Liver (tissue), 3 donors: ENCODE results near the gene RAI1.

Experiments used
- GABPA ChIP-seq, 2 donors: IDR thresholded peaks in 1 of 2; conservative IDR thresholded peaks in 1 of 2; 2 replicates each; pipeline ENCODE4 v1.6.1; 2016; ENCODE audit warnings: antibody characterized with exemption in 2 of 2, mild to moderate bottlenecking in 1 of 2, moderate library complexity in 1 of 2
- SP1 ChIP-seq: IDR thresholded peaks from 2 replicates; pipeline ENCODE4 v1.6.1; 2018; ENCODE audit warnings: antibody characterized with exemption, mild to moderate bottlenecking
- TF ChIP-seq, protein P1 (sequence below): fragments of 150-350 bp; IDR thresholded peaks from 2 replicates; pipeline ENCODE4 v1.5.1; 2017; ENCODE audit warnings: improper control_type of control experiment, low read depth, low read length; ENCODE audit not compliant: missing input control
- TF ChIP-seq, protein P2 (sequence below): IDR thresholded peaks from 2 replicates; pipeline ENCODE4 v1.6.1; 2016; ENCODE audit warnings: antibody characterized with exemption, mild to moderate bottlenecking
- TF ChIP-seq, protein P3 (sequence below): IDR thresholded peaks from 2 replicates; pipeline ENCODE4 v1.6.1; 2016; ENCODE audit warnings: antibody characterized with exemption
- TF ChIP-seq, protein P4 (sequence below): IDR thresholded peaks from 2 replicates; pipeline ENCODE4 v1.6.1; 2016; ENCODE audit warnings: antibody characterized with exemption
- donor health status: healthy.
- donor health status: healthy.

DNA sequence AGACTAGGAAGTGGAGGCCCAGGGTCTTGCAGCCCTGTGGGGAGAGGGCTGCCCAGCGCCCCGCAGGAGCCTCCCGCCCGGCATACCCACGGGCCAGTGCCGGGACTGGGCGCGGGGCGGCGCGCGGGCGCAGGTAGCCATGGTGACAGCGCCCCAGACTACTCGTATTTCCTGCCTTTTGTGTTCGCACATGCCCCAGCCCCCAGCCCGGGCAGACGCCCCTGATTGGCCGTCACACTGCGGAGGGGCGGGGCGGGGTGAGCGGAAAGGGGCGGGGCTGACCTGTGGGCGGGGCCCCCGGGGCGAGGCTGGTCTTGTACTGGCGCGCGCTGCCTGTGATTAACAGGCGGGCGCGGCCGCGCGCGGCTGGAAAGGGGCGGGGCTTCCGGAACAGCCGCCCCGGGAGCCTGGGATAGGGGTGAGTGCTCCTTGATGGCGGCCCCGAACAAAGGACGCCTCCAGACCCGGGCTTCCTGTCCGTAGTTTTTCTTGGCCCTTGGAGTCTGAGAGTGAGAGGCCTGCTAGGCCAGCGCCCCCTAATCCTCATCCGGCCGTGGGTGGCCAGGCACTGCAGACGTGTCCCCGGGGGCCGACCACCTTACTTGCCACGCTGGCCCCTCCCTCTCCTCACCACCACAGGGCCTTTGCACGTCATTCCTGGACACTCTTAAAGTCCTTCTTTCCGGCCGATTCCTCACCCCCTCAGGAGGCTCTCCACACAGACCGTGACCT is 71.0 kb downstream of the RAI1 start:
- TF ChIP-seq SP1, result peak; percentile 69
- TF ChIP-seq, protein P1, sequence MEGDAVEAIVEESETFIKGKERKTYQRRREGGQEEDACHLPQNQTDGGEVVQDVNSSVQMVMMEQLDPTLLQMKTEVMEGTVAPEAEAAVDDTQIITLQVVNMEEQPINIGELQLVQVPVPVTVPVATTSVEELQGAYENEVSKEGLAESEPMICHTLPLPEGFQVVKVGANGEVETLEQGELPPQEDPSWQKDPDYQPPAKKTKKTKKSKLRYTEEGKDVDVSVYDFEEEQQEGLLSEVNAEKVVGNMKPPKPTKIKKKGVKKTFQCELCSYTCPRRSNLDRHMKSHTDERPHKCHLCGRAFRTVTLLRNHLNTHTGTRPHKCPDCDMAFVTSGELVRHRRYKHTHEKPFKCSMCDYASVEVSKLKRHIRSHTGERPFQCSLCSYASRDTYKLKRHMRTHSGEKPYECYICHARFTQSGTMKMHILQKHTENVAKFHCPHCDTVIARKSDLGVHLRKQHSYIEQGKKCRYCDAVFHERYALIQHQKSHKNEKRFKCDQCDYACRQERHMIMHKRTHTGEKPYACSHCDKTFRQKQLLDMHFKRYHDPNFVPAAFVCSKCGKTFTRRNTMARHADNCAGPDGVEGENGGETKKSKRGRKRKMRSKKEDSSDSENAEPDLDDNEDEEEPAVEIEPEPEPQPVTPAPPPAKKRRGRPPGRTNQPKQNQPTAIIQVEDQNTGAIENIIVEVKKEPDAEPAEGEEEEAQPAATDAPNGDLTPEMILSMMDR, result peak; percentile 42
- TF ChIP-seq, protein P2, sequence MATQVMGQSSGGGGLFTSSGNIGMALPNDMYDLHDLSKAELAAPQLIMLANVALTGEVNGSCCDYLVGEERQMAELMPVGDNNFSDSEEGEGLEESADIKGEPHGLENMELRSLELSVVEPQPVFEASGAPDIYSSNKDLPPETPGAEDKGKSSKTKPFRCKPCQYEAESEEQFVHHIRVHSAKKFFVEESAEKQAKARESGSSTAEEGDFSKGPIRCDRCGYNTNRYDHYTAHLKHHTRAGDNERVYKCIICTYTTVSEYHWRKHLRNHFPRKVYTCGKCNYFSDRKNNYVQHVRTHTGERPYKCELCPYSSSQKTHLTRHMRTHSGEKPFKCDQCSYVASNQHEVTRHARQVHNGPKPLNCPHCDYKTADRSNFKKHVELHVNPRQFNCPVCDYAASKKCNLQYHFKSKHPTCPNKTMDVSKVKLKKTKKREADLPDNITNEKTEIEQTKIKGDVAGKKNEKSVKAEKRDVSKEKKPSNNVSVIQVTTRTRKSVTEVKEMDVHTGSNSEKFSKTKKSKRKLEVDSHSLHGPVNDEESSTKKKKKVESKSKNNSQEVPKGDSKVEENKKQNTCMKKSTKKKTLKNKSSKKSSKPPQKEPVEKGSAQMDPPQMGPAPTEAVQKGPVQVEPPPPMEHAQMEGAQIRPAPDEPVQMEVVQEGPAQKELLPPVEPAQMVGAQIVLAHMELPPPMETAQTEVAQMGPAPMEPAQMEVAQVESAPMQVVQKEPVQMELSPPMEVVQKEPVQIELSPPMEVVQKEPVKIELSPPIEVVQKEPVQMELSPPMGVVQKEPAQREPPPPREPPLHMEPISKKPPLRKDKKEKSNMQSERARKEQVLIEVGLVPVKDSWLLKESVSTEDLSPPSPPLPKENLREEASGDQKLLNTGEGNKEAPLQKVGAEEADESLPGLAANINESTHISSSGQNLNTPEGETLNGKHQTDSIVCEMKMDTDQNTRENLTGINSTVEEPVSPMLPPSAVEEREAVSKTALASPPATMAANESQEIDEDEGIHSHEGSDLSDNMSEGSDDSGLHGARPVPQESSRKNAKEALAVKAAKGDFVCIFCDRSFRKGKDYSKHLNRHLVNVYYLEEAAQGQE, result peak; percentile 14
- peak in 1 of 2 donors; percentile 73 for TF ChIP-seq GABPA (IDR thresholded peaks at IDR 0.05 in 1 of 2, conservative IDR thresholded peaks at IDR 0.05 in 1 of 2)
- TF ChIP-seq, protein P3, sequence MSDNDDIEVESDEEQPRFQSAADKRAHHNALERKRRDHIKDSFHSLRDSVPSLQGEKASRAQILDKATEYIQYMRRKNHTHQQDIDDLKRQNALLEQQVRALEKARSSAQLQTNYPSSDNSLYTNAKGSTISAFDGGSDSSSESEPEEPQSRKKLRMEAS, result no peak
- TF ChIP-seq, protein P4, sequence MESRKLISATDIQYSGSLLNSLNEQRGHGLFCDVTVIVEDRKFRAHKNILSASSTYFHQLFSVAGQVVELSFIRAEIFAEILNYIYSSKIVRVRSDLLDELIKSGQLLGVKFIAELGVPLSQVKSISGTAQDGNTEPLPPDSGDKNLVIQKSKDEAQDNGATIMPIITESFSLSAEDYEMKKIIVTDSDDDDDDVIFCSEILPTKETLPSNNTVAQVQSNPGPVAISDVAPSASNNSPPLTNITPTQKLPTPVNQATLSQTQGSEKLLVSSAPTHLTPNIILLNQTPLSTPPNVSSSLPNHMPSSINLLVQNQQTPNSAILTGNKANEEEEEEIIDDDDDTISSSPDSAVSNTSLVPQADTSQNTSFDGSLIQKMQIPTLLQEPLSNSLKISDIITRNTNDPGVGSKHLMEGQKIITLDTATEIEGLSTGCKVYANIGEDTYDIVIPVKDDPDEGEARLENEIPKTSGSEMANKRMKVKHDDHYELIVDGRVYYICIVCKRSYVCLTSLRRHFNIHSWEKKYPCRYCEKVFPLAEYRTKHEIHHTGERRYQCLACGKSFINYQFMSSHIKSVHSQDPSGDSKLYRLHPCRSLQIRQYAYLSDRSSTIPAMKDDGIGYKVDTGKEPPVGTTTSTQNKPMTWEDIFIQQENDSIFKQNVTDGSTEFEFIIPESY, result no peak
